ENCODE measurements around the gene LAPTM5. TPM values are rescaled to one million over a fixed set of nuclear protein-coding genes. Genes with fewer than 3 reads are reported as not detected.
"Not testable (repeated sequence)": the region's sequence is repeated elsewhere in the genome, so short reads cannot be mapped to it uniquely, and the experiment has no call there.

LAPTM5 gene
- total RNA-seq, 4 donors from 2014 or later, result 8.7 to 21.5 (median 15.6) TPM

DNA sequence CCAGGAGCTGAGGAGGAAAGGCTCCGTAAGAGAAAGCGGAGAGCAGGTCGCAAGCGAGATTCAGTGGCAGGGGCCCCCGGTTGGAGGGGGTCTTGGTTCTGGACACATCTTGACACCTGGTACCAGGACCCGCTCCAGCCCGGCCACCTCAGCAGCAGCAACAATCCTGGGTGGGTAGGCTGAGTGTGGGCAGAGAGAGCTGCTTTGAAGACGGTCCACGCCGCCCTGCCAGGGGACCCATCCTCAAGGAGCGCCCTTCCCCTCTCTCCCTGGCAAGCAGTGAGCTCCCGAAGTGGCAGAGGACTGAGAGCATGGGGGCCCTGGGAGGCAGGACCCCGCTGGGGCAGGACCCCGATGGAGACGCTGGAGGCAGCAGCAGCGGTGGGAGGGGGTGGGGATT is 35.6 kb upstream of the LAPTM5 start:
- WGBS, 2 donors, result 75 to 77% methylated on average over 15 to 16 of the region's 16 CpGs
- intact Hi-C loops (cut with DNase I; ENCODE audit: low total_unique reads), result no loop called here
- TF ChIP-seq, protein P1, sequence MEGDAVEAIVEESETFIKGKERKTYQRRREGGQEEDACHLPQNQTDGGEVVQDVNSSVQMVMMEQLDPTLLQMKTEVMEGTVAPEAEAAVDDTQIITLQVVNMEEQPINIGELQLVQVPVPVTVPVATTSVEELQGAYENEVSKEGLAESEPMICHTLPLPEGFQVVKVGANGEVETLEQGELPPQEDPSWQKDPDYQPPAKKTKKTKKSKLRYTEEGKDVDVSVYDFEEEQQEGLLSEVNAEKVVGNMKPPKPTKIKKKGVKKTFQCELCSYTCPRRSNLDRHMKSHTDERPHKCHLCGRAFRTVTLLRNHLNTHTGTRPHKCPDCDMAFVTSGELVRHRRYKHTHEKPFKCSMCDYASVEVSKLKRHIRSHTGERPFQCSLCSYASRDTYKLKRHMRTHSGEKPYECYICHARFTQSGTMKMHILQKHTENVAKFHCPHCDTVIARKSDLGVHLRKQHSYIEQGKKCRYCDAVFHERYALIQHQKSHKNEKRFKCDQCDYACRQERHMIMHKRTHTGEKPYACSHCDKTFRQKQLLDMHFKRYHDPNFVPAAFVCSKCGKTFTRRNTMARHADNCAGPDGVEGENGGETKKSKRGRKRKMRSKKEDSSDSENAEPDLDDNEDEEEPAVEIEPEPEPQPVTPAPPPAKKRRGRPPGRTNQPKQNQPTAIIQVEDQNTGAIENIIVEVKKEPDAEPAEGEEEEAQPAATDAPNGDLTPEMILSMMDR (IDR thresholded peaks at IDR 0.05), result no peak
- no peak for TF ChIP-seq POLR2A (IDR thresholded peaks at IDR 0.05)
- no peak overlapping the region for H3K4me3 ChIP-seq (ENCODE audit: low read depth, poor library complexity, severe bottlenecking)
- no peak for DNase-seq (ENCODE audit: low spot score in 2 of 2)

DNA sequence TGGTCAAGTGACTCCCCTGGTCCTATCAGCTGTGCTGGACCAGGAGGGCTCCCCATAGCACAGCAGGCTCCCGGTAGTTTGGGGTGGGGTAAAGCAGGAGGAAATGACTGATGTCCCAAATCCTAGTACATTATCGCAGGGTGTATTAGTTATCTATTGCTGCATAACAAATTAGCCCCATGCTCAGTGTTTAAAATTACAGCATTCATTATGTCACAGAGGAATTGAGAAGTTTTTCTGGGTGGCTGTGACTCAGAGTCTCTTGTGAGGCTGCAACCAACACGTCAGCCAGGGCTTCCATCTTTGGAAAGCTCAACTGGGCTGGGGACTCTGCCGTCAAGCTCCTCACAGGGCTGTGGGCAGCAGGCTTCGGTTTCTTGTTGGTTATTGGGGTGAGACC is 34.3 kb upstream of the LAPTM5 start:
- H3K4me3 ChIP-seq (ENCODE audit: low read depth, poor library complexity, severe bottlenecking), result no peak overlapping the region
- intact Hi-C loops (cut with DNase I; ENCODE audit: low total_unique reads), result no loop called here
- no peak for DNase-seq (ENCODE audit: low spot score in 2 of 2)
- 74 to 75% methylated on average over 5 of the region's 5 CpGs for WGBS, 2 donors
- TF ChIP-seq, protein P1 (IDR thresholded peaks at IDR 0.05), result no peak
- TF ChIP-seq POLR2A (IDR thresholded peaks at IDR 0.05), result no peak

DNA sequence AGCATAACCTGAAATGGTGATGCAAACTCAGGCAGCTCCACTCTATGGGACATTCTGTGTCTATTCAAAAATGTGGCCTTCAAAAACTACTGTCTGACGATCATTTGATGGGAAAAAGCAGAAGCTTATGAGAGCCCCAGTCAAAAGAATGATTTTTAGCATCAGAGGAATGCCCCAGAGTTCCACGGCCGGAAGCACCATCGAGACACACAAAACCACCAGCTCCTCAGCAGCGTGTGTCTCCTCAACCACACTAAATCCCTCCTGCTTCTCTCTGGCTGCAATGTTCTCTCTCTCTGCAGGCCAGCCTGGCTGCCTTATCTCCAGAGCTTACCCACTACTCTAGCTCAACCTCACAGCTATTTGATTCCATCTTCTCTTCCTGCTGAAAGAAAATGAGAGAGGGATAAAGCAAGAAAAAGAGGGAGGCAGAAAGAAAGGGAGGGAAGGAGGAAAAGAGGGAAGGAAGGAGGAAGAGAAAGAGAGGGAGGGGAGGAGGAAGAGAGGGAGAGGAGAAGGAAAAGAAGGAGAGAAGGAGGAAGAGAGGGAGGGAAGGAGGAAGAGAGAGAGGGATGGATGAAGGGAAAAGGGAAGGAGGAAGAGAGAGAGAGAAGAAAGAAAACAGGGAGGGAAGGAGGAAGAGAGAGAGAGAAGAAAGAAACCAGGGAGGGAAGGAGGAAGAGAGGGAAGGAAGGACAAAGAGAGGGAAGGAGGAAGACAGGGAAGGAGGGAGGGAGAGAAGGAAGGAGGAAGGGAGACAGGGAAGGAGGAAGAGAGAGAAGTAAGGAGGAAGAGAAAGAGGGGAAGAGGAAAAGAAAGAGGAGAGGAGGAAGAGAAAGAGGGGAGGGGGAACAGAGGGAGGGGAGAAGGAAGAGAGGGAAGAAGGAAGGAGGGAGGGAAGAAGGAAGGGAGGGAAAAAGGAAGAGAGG is 33.5 kb upstream of the LAPTM5 start:
- intact Hi-C loops (cut with DNase I; ENCODE audit: low total_unique reads), result no loop called here
- 62 to 64% methylated on average over 5 of the region's 5 CpGs for WGBS, 2 donors
- no peak for TF ChIP-seq POLR2A (IDR thresholded peaks at IDR 0.05)
- TF ChIP-seq, protein P1 (IDR thresholded peaks at IDR 0.05), result no peak
- H3K4me3 ChIP-seq (ENCODE audit: low read depth, poor library complexity, severe bottlenecking), result no peak overlapping the region
- no peak for DNase-seq (ENCODE audit: low spot score in 2 of 2)

DNA sequence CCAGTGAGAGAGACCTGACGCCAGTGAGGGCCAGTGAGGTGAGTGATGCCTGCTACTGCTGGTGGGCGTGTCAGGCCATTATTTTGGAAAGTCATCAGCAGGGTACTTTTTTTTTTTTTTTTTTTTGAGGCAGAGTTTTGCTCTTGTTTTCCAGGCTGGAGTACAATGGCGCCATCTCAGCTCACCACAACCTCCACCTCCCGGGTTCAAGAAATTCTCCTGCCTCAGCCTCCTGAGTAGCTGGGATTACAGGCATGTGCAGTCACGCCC is 32.6 kb upstream of the LAPTM5 start:
- H3K4me3 ChIP-seq (ENCODE audit: low read depth, poor library complexity, severe bottlenecking); intact Hi-C loops (cut with DNase I; ENCODE audit: low total_unique reads); DNase-seq (ENCODE audit: low spot score in 2 of 2): not testable (repeated sequence)
- WGBS, 2 donors, result 78 to 82% methylated on average over 5 of the region's 5 CpGs

DNA sequence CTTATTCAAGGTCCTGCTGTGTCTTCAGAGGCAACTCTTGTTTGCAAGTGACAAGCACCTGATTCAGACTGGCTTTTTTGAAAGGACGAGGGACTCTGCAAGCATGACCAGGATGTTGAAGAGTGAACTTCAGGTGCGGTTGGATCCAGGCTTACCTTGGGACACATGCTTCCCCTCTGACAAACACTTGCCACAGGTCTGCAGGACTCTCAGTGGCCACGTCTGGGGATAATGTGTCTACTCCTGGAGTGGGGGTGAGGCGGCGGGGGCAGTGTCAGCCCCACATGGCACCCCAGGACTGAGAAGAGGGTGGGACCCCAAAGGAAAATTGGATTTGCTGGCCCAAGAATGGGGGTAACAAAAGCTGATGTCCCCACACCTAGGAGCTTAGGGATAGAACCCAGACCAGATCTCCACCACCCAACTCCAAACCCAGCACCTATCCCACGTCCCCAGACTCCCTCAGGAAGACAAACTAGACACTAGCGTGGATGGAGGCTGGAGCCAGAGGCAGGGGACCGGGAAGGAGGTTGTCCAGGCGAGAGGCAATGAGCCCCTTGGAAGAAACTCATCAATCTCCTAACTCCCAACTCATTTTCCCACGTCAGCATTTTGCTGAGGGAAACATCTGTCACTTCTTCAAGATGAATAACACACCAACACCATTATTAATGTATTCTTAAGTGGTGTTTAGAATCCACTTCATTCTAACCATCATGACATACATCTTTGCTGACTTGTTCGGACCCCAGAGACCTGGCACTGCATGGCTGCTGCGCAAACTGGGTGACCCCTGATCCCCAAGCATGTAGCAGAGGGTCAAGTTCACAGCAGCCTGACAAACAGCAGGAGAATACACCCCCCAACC is 32.0 kb upstream of the LAPTM5 start:
- no peak for DNase-seq (ENCODE audit: low spot score in 2 of 2)
- intact Hi-C loops (cut with DNase I; ENCODE audit: low total_unique reads), result no loop called here
- WGBS, 2 donors, result 82 to 84% methylated on average over 11 to 12 of the region's 12 CpGs
- TF ChIP-seq, protein P1 (IDR thresholded peaks at IDR 0.05), result no peak
- TF ChIP-seq POLR2A (IDR thresholded peaks at IDR 0.05), result no peak
- H3K4me3 ChIP-seq (ENCODE audit: low read depth, poor library complexity, severe bottlenecking), result no peak overlapping the region
